ENCODE data around the gene KCNF1. TPM values are rescaled to one million over a fixed set of nuclear protein-coding genes. Genes with fewer than 3 reads are reported as not detected.

KCNF1 gene
- polyA plus RNA-seq, 3 donors from 2014 or later: not detected

- no peak overlapping the region for H3K27ac Mint-ChIP-seq
- H3K36me3 Mint-ChIP-seq: no peaks in the 10 kb centered on the region
- no peaks in the 10 kb centered on the region for H3K9me3 Mint-ChIP-seq
- DNase-seq: no peak
- peaks cover 0 to 9% (median 2%) of the 10 kb centered on the region in 3 donors for H3K27me3 Mint-ChIP-seq (ENCODE audit: low read depth in 3 of 3)
- no peak overlapping the region for H3K4me3 Mint-ChIP-seq
- H3K4me1 Mint-ChIP-seq: no peaks in the 10 kb centered on the region
Observed at GRCh38 chr2:10913501-10914271, 2.0 kb downstream of the KCNF1 start.

- Mint-ChIP-seq H3K9me3 (no peaks in the 10 kb centered on the region), H3K4me3 (no peak overlapping the region), H3K27me3 (ENCODE audit: low read depth in 3 of 3) (peaks cover 0 to 9% (median 2%) of the 10 kb centered on the region in 3 donors), H3K36me3 (no peaks in the 10 kb centered on the region), H3K27ac (no peak overlapping the region), H3K4me1 (no peaks in the 10 kb centered on the region)
- DNase-seq: no peak
Observed at GRCh38 chr2:10914272-10914693, 2.5 kb downstream of the KCNF1 start.

GRCh38 chr2:10915236-10915635, 3.5 kb downstream of the KCNF1 start:
- DNase-seq: no peak
- H3K9me3 Mint-ChIP-seq: no peaks in the 10 kb centered on the region
- no peak overlapping the region for H3K27ac Mint-ChIP-seq
- H3K4me1 Mint-ChIP-seq: no peaks in the 10 kb centered on the region
- no peaks in the 10 kb centered on the region for H3K36me3 Mint-ChIP-seq
- H3K27me3 Mint-ChIP-seq (ENCODE audit: low read depth in 3 of 3): peaks cover 0 to 9% (median 2%) of the 10 kb centered on the region in 3 donors
- no peak overlapping the region for H3K4me3 Mint-ChIP-seq

GRCh38 chr2:10915731-10916276, 4.1 kb downstream of the KCNF1 start:
- Mint-ChIP-seq H3K4me3 (no peak overlapping the region), H3K9me3 (no peaks in the 10 kb centered on the region), H3K27me3 (ENCODE audit: low read depth in 3 of 3) (peaks cover 0 to 9% (median 2%) of the 10 kb centered on the region in 3 donors), H3K27ac (no peak overlapping the region), H3K36me3 (no peaks in the 10 kb centered on the region), H3K4me1 (no peaks in the 10 kb centered on the region)
- no peak for DNase-seq

- Mint-ChIP-seq H3K4me3 (no peak overlapping the region), H3K27me3 (ENCODE audit: low read depth in 3 of 3) (peaks cover 0 to 9% (median 2%) of the 10 kb centered on the region in 3 donors), H3K9me3 (no peaks in the 10 kb centered on the region), H3K4me1 (no peaks in the 10 kb centered on the region), H3K36me3 (no peaks in the 10 kb centered on the region), H3K27ac (no peak overlapping the region)
- no peak for DNase-seq
Observed at GRCh38 chr2:10916953-10917352, 5.2 kb downstream of the KCNF1 start.

- no peaks in the 10 kb centered on the region for H3K36me3 Mint-ChIP-seq
- peaks cover 0 to 9% (median 2%) of the 10 kb centered on the region in 3 donors for H3K27me3 Mint-ChIP-seq (ENCODE audit: low read depth in 3 of 3)
- no peaks in the 10 kb centered on the region for H3K4me1 Mint-ChIP-seq
- no peaks in the 10 kb centered on the region for H3K9me3 Mint-ChIP-seq
- H3K4me3 Mint-ChIP-seq: no peak overlapping the region
- H3K27ac Mint-ChIP-seq: no peak overlapping the region
- DNase-seq: no peak
Observed at GRCh38 chr2:10917927-10918326, 6.2 kb downstream of the KCNF1 start.

- no peak for DNase-seq
- H3K9me3 Mint-ChIP-seq: no peaks in the 10 kb centered on the region
- no peak overlapping the region for H3K27ac Mint-ChIP-seq
- H3K27me3 Mint-ChIP-seq (ENCODE audit: low read depth in 3 of 3): peaks cover 0 to 12% (median 2%) of the 10 kb centered on the region in 3 donors
- H3K4me3 Mint-ChIP-seq: no peak overlapping the region
- H3K4me1 Mint-ChIP-seq: no peaks in the 10 kb centered on the region
- H3K36me3 Mint-ChIP-seq: no peaks in the 10 kb centered on the region
Observed at GRCh38 chr2:10918661-10919409, 7.1 kb downstream of the KCNF1 start.

GRCh38 chr2:10919410-10919770, 7.7 kb downstream of the KCNF1 start:
- no peaks in the 10 kb centered on the region for H3K36me3 Mint-ChIP-seq
- no peak overlapping the region for H3K27ac Mint-ChIP-seq
- no peaks in the 10 kb centered on the region for H3K9me3 Mint-ChIP-seq
- H3K4me3 Mint-ChIP-seq: no peak overlapping the region
- H3K4me1 Mint-ChIP-seq: no peaks in the 10 kb centered on the region
- DNase-seq: no peak
- H3K27me3 Mint-ChIP-seq (ENCODE audit: low read depth in 3 of 3): peaks cover 0 to 11% (median 2%) of the 10 kb centered on the region in 3 donors

- H3K27me3 Mint-ChIP-seq (ENCODE audit: low read depth in 3 of 3): peaks cover 0 to 5% (median 2%) of the 10 kb centered on the region in 3 donors
- H3K4me1 Mint-ChIP-seq: no peaks in the 10 kb centered on the region
- H3K4me3 Mint-ChIP-seq: no peak overlapping the region
- no peaks in the 10 kb centered on the region for H3K9me3 Mint-ChIP-seq
- H3K27ac Mint-ChIP-seq: no peak overlapping the region
- DNase-seq: no peak
- no peaks in the 10 kb centered on the region for H3K36me3 Mint-ChIP-seq
Observed at GRCh38 chr2:10919771-10920621, 8.3 kb downstream of the KCNF1 start.

- H3K27ac Mint-ChIP-seq: no peak overlapping the region
- no peak for DNase-seq
- H3K36me3 Mint-ChIP-seq: no peaks in the 10 kb centered on the region
- no peak overlapping the region for H3K4me3 Mint-ChIP-seq
- H3K27me3 Mint-ChIP-seq (ENCODE audit: low read depth in 3 of 3): peaks cover 2 to 4% (median 2%) of the 10 kb centered on the region in 3 donors
- no peaks in the 10 kb centered on the region for H3K9me3 Mint-ChIP-seq
- no peaks in the 10 kb centered on the region for H3K4me1 Mint-ChIP-seq
Observed at GRCh38 chr2:10920764-10921388, 9.1 kb downstream of the KCNF1 start.

GRCh38 chr2:10921525-10921924, 9.8 kb downstream of the KCNF1 start:
- Mint-ChIP-seq H3K4me1 (no peaks in the 10 kb centered on the region), H3K27me3 (ENCODE audit: low read depth in 3 of 3) (peaks cover 2 to 7% (median 3%) of the 10 kb centered on the region in 3 donors), H3K36me3 (no peaks in the 10 kb centered on the region), H3K4me3 (no peak overlapping the region), H3K9me3 (no peaks in the 10 kb centered on the region), H3K27ac (no peak overlapping the region)
- DNase-seq: no peak

- no peak overlapping the region for H3K27ac Mint-ChIP-seq
- H3K9me3 Mint-ChIP-seq: no peaks in the 10 kb centered on the region
- no peaks in the 10 kb centered on the region for H3K4me1 Mint-ChIP-seq
- DNase-seq: no peak
- H3K27me3 Mint-ChIP-seq (ENCODE audit: low read depth in 3 of 3): peaks cover 2 to 7% (median 3%) of the 10 kb centered on the region in 3 donors
- no peak overlapping the region for H3K4me3 Mint-ChIP-seq
- H3K36me3 Mint-ChIP-seq: no peaks in the 10 kb centered on the region
Observed at GRCh38 chr2:10922307-10923007, 10.7 kb downstream of the KCNF1 start.

- no peaks in the 10 kb centered on the region for H3K36me3 Mint-ChIP-seq
- H3K27ac Mint-ChIP-seq: no peak overlapping the region
- H3K9me3 Mint-ChIP-seq: no peaks in the 10 kb centered on the region
- H3K4me3 Mint-ChIP-seq: no peak overlapping the region
- H3K27me3 Mint-ChIP-seq (ENCODE audit: low read depth in 3 of 3): peaks cover 2 to 7% (median 3%) of the 10 kb centered on the region in 3 donors
- no peak for DNase-seq
- no peaks in the 10 kb centered on the region for H3K4me1 Mint-ChIP-seq
Observed at GRCh38 chr2:10923008-10923375, 11.3 kb downstream of the KCNF1 start.
